NB4 (cell line): ENCODE measurements around the gene KRTAP3-1.

Source experiments
- DNase-seq: peaks from one replicate; pipeline ENCODE4 v3.0.0; 2010; ENCODE audit warnings: low read depth
- H3K4me3 ChIP-seq: one replicate; pipeline ENCODE4 v1.5.1; 2011; ENCODE audit warnings: mild to moderate bottlenecking, low read depth, low read length, moderate library complexity
- MYC ChIP-seq: IDR thresholded peaks from 2 replicates; pipeline ENCODE4 v1.6.1; 2011; ENCODE audit warnings: low read depth, low read length
- POLR2A ChIP-seq: IDR thresholded peaks from 2 replicates; pipeline ENCODE4 v1.6.1; 2011; ENCODE audit warnings: mild to moderate bottlenecking; ENCODE audit not compliant: insufficient read length; ENCODE audit errors: extremely low read depth
- TF ChIP-seq, protein P1 (sequence below): IDR thresholded peaks from one replicate; pipeline ENCODE4 v1.5.1; 2012; ENCODE audit warnings: low read depth, low read length
- TF ChIP-seq, protein P2 (sequence below): IDR thresholded peaks from 2 replicates; pipeline ENCODE4 v1.6.1; 2011; ENCODE audit warnings: low read depth, low read length

Gene KRTAP3-1

DNA sequence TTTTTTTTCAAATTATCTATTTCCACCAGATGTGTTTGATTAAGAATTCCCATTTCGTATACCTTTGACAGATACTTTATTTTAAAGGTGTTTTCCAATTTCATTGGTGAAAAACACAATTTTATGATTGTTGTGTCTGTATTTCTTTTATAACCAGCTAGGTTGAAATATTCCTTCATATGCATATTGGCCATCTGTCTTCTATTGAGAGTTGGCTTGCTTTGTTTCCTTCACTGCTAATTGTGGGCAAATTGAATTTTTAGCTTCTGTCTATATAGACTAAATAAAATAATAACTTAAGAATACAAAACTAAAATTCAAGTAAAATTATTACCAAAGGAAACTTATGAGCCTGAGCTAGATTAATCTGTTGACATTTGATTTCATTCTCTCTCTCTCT, 13.8 kb downstream of the KRTAP3-1 start:
- DNase-seq, result no peak
- TF ChIP-seq, protein P1, sequence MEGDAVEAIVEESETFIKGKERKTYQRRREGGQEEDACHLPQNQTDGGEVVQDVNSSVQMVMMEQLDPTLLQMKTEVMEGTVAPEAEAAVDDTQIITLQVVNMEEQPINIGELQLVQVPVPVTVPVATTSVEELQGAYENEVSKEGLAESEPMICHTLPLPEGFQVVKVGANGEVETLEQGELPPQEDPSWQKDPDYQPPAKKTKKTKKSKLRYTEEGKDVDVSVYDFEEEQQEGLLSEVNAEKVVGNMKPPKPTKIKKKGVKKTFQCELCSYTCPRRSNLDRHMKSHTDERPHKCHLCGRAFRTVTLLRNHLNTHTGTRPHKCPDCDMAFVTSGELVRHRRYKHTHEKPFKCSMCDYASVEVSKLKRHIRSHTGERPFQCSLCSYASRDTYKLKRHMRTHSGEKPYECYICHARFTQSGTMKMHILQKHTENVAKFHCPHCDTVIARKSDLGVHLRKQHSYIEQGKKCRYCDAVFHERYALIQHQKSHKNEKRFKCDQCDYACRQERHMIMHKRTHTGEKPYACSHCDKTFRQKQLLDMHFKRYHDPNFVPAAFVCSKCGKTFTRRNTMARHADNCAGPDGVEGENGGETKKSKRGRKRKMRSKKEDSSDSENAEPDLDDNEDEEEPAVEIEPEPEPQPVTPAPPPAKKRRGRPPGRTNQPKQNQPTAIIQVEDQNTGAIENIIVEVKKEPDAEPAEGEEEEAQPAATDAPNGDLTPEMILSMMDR, result no peak
- TF ChIP-seq, protein P2, sequence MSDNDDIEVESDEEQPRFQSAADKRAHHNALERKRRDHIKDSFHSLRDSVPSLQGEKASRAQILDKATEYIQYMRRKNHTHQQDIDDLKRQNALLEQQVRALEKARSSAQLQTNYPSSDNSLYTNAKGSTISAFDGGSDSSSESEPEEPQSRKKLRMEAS, result no peak
- TF ChIP-seq POLR2A, result no peak
- TF ChIP-seq MYC, result no peak
- H3K4me3 ChIP-seq, result no peak overlapping the region

DNA sequence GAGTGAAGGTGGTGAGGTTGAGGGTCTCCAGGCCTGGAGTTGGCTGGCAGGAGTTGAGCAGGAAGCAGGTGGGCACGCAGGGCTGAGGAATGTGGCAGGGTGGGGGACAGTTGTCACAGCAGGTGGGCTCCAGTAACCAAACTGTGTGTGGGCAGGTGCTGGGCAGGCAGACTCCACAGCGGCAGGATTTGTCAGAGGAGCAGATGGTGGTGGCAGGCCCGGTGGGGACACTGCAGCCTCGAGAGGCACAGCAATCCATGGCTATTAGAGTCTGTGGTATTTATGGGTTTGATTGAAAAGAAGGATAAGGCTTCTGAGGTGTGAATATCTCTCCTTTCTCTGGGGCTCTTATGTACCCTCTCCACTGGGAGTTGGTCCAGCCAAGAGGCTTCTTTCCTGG, 15.1 kb downstream of the KRTAP3-1 start, which contains the start of gene KRTAP3-3:
KRTAP3-3 (minus strand) TSS at position 326 of the 400 bp plus-strand sequence; CDS start at position 259, 67 bp downstream.
- H3K4me3 ChIP-seq, result no peak within 1 kb of the TSS
- DNase-seq, result no peak
- TF ChIP-seq, protein P2, result no peak
- no peak for TF ChIP-seq MYC
- TF ChIP-seq, protein P1, result no peak

DNA sequence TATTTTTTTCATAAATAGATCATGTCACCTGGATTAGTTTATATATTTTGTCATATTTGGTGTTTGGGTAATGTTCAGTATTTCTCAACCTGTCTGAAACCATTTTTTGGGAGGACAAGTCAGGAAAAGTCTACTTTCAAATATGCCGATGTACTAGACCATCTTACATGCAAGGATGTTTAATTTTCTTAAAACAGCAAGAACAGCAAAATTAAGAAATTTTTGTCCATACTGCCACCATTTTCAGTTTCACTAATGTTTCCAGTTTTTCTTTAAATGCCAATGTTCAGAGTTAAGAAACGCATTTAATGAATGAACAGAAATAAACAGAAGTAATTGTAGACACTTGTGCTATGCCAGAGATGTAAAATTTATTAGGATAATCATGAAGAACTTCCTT, 15.8 kb downstream of the KRTAP3-1 start:
- no peak for DNase-seq
- TF ChIP-seq, protein P2, result no peak
- TF ChIP-seq, protein P1, result no peak
- TF ChIP-seq MYC (no peak), POLR2A (no peak)
- H3K4me3 ChIP-seq, result no peak overlapping the region

DNA sequence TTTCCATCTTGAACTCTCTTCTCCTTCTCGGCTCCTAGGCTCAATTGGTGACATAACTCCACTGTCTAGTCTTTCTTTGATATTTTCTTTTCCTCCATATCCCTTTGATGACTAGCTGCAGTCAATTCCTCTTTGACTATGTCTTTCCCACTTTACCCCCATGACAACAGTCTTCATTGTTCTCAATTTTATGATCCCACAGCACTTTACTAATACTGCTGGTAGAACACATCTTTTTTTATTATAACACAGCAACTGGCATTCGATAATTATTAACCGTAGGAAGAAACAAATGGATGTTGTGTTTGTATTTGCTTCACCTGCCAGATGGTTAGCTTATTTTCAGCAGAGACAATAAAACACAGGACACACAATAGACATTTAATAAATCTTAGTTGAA, 16.3 kb downstream of the KRTAP3-1 start:
- H3K4me3 ChIP-seq, result no peak overlapping the region
- TF ChIP-seq, protein P2, result no peak
- no peak for TF ChIP-seq MYC
- no peak for TF ChIP-seq POLR2A
- TF ChIP-seq, protein P1, result no peak
- no peak for DNase-seq

DNA sequence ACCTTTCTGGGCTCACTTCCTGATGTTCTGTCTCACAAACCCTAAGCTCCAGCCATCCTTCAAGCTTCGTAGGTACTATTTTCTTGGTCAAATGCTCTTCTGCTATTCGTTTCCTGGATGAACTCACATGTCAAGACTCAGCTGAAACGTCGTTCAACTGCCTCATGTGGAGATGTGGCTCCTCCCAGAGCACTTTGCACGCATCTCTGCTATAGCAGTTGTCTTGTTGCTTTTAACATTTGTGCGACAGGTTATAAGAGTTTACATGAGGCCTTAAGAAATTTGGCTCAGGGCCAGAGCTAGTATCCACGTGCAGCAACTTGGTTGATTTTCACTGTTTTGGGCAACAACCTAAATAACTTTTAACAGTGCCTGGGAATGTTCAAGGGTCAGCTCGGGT, 22.0 kb downstream of the KRTAP3-1 start:
- no peak overlapping the region for H3K4me3 ChIP-seq
- DNase-seq, result no peak
- TF ChIP-seq, protein P2, result no peak
- TF ChIP-seq, protein P1, result no peak
- TF ChIP-seq MYC, result no peak
- TF ChIP-seq POLR2A, result no peak

DNA sequence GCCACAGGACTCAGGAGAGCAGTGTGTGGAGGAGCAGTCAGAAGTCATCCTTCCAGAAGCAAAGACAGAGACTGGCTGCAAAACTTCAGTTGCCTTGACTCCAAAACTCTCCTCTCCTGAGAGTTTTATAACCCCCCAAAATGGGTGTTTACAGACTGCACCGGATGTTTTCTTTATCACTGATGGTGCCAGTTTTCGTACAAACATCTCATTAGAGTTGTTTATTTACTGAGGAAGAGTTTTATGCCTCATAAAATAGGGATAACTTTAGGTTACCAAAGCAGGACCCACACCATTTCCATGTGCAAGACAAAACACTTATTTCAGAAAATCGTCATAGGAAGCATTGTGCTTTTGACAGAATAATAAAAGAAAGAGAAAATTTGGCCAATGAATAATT, 24.7 kb downstream of the KRTAP3-1 start, which contains the start of gene KRT40:
KRT40 (minus strand) TSS at position 101 of the 400 bp plus-strand sequence; CDS start at position 48, 53 bp downstream.
- TF ChIP-seq, protein P2, result no peak
- TF ChIP-seq MYC, result no peak
- no peak for DNase-seq
- no peak within 1 kb of the TSS for H3K4me3 ChIP-seq
